ENCODE measurements around the gene ST3GAL4.

ST3GAL4 gene

GRCh38 chr11:126430581-126431335 lies 75.3 kb downstream of the ST3GAL4 start:
- no peak for DNase-seq

- DNase-seq = no peak
Observed at GRCh38 chr11:126431401-126432064, 76.0 kb downstream of the ST3GAL4 start.

GRCh38 chr11:126432065-126432461 lies 76.6 kb downstream of the ST3GAL4 start:
- DNase-seq = no peak

- DNase-seq = no peak
Observed at GRCh38 chr11:126432525-126432924, 77.0 kb downstream of the ST3GAL4 start.

- DNase-seq = no peak
Observed at GRCh38 chr11:126433244-126433846, 77.9 kb downstream of the ST3GAL4 start.

GRCh38 chr11:126433989-126434949 lies 78.8 kb downstream of the ST3GAL4 start:
- no peak for DNase-seq

GRCh38 chr11:126434950-126435335 lies 79.5 kb downstream of the ST3GAL4 start:
- no peak for DNase-seq

GRCh38 chr11:126436209-126436755 lies 80.8 kb downstream of the ST3GAL4 start:
- DNase-seq = no peak

- DNase-seq = no peak
Observed at GRCh38 chr11:126437731-126438130, 82.2 kb downstream of the ST3GAL4 start.

- DNase-seq = no peak
Observed at GRCh38 chr11:126438272-126438671, 82.8 kb downstream of the ST3GAL4 start.

GRCh38 chr11:126438691-126439090 lies 83.2 kb downstream of the ST3GAL4 start:
- DNase-seq = no peak

- no peak for DNase-seq
Observed at GRCh38 chr11:126440276-126440675, 84.8 kb downstream of the ST3GAL4 start.

- peak; percentile 60 to 80 for DNase-seq
Observed at GRCh38 chr11:126440792-126441514, 85.5 kb downstream of the ST3GAL4 start.

- no peak for DNase-seq
Observed at GRCh38 chr11:126443120-126443519, 87.6 kb downstream of the ST3GAL4 start.

GRCh38 chr11:126444072-126444471 lies 88.6 kb downstream of the ST3GAL4 start:
- peak in 1 of 2 donors; percentile 10 for DNase-seq

- DNase-seq = no peak
Observed at GRCh38 chr11:126446581-126446980, 91.1 kb downstream of the ST3GAL4 start.

- DNase-seq = no peak
Observed at GRCh38 chr11:126450198-126450597, 94.7 kb downstream of the ST3GAL4 start.

GRCh38 chr11:126450806-126451205 lies 95.3 kb downstream of the ST3GAL4 start:
- DNase-seq = no peak

GRCh38 chr11:126451211-126451802 lies 95.8 kb downstream of the ST3GAL4 start:
- DNase-seq = no peak

- DNase-seq = no peak
Observed at GRCh38 chr11:126452241-126453101, 97.0 kb downstream of the ST3GAL4 start.

Data from bone marrow (tissue), 2 donors.